DLD1 (cell line): ENCODE data around the gene PIGT.

ENCODE experiments used
- in situ Hi-C: cut with HindIII; loops from 2 replicates; pipeline ENCODE4 v1.10.0; 2017; ENCODE audit warnings: low sequenced_read_pairs

Gene PIGT

DNA sequence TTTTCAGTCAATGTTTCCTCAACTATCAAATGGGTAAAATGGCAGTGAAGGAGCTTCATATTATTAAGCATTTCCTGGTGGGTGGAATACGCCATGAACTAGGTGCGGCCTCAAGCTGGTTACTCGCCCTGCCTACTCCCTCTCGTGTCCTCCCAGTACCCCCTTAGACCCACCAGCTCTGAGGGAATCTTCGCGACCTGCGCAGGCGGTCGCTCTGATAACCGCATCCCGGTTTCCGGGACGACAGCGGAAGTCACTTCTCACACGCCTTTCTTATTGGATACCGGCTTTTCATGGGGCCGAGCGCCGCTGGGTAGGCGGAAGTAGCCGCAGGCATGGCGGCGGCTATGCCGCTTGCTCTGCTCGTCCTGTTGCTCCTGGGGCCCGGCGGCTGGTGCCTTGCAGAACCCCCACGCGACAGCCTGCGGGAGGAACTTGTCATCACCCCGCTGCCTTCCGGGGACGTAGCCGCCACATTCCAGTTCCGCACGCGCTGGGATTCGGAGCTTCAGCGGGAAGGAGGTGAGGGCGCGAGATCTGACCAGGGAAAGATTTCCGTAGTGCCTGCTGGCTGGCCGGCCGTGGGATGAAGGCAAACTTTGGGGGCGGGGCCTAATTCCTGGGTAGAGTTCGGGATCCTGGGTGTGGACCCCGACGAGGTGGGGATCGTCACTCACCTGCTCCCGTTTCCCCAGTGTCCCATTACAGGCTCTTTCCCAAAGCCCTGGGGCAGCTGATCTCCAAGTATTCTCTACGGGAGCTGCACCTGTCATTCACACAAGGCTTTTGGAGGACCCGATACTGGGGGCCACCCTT is at the start of gene PIGT:
Gene PIGT, plus strand, starts transcription at position 320 of the 816 bp plus-strand sequence. Its CDS starts 16 bp downstream, at position 336.
- in situ Hi-C loops: no loop called here

DNA sequence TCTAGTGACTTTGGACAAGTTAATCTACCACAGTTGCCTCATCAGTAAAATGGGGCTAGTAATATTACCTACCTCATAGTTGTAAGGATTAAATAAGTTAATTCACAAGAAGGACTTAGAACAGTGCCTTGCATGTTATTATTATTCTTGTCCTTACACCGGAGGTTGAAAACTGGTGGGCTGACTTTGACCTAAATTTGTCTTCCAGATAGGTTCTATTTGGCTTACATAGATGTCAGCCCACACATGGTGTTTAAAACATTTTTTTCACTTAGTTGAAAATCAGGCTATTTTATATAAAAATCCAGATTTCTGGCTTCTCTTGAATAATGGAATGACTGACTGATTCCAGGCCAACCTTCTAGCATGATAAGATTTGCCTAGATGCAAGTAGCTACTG is 49.7 kb upstream of the PIGT start:
- in situ Hi-C loops: no loop called here

GRCh38 chr20:45366631-45367030 is 49.3 kb upstream of the PIGT start:
- in situ Hi-C loops: no loop called here

- in situ Hi-C loops: no loop called here
Measured at GRCh38 chr20:45367126-45367525, 48.8 kb upstream of the PIGT start.

- in situ Hi-C loops: no loop called here
Measured at GRCh38 chr20:45368221-45368980, 47.5 kb upstream of the PIGT start.

DNA sequence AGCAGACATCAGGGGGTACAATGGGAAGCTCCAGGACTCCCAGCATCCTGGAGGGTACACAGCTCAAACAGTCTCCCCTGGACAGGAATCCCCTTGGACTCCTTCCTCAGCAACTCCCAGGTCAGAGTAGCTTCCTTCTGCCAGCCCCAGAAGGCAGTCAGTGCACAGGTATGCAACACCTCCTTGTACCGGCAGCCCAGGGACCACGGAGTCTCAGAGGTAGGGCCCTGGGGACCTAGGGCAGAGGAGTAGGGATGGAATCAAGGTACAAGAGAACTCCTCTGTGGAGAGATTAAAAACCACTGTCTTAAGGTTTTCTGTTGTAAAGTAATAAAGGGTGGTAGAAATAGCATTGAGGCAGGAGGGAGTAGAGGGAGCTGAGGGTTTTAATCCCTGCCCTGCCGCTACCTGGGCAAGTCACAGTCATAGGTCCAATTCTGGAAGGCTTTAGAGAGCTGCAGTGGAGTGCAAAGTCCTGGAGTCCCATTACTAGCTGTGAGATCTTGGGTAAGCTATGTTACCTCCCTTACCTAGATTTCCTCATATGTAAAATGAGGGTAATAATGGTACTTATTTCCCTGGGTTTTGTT is 45.3 kb upstream of the PIGT start:
- in situ Hi-C loops: no loop called here

GRCh38 chr20:45372241-45372640 is 43.7 kb upstream of the PIGT start:
- in situ Hi-C loops: no loop called here

GRCh38 chr20:45372646-45373352 is 43.1 kb upstream of the PIGT start:
- in situ Hi-C loops: no loop called here

GRCh38 chr20:45373353-45374100 is 42.4 kb upstream of the PIGT start:
- in situ Hi-C loops: no loop called here

GRCh38 chr20:45374101-45374467 is 41.9 kb upstream of the PIGT start:
- in situ Hi-C loops: no loop called here

DNA sequence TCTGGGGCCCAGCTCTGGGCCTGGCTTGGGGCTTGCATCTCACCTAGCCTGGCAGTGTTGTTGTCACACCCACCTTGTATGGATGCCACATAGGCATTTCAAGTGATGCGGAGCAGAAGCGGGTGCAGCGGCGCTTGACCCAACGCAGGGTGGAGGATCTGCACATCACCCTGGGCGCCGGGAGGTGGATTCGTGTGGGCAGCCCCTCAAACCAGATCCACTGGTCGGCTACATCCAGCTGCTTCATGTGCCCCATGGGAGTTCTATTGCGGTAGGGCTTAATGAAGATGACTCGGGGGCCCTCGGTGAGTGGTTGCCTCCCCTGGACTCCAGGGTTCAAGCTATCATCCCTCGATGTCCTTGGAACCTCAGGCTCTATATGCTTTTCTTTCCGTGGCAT is 41.0 kb upstream of the PIGT start:
- in situ Hi-C loops: no loop called here

GRCh38 chr20:45377269-45377668 is 38.7 kb upstream of the PIGT start:
- in situ Hi-C loops: no loop called here

DNA sequence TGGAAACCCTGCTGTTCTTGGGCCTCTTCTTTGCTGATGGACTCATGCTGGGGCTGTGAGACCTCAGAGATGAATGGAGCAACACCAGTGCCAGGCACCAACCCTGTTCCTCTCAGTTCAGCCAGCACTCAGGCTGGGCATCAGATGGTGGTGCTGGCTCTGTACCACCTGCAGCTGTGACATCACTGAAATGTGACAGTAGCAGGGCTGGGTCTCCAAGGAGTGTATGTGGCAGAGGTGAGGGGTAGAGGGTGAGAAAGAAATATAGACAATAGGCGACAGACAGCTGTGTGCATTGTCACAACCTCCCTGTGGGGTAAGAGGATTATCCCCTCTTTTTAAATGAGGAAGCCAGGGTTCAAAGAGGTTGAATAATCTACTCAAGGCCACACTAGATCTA is 37.8 kb upstream of the PIGT start, which contains the start of gene TP53TG5:
Gene TP53TG5, minus strand, starts transcription at position 135 of the 400 bp plus-strand sequence. Its CDS starts 89 bp downstream, at position 46.
- in situ Hi-C loops: no loop called here

DNA sequence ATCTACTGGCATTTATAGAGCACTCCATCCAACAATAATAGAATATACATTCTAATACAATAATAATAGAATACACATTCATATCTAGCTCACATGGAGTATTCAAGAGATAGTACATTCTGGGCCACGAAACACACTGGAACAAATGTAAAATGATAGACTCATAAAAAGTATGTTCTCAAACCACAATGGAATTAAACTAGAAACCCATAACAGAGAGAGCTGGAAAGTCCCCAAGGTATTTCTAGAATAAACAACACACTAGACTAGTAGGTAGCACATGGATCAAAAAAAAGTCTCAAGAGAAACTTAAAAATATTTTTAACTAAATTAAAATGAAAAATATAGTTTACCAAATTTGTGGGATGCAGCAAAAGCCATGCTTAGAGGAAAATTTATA is 28.7 kb upstream of the PIGT start:
- in situ Hi-C loops: no loop called here

- in situ Hi-C loops: no loop called here
Measured at GRCh38 chr20:45390931-45391330, 25.0 kb upstream of the PIGT start.

- in situ Hi-C loops: no loop called here
Measured at GRCh38 chr20:45391559-45391958, 24.4 kb upstream of the PIGT start.

- in situ Hi-C loops: no loop called here
Measured at GRCh38 chr20:45392733-45393132, 23.2 kb upstream of the PIGT start.

- in situ Hi-C loops: no loop called here
Measured at GRCh38 chr20:45394221-45395113, 21.5 kb upstream of the PIGT start.

GRCh38 chr20:45395114-45395415 is 20.9 kb upstream of the PIGT start:
- in situ Hi-C loops: no loop called here

DNA sequence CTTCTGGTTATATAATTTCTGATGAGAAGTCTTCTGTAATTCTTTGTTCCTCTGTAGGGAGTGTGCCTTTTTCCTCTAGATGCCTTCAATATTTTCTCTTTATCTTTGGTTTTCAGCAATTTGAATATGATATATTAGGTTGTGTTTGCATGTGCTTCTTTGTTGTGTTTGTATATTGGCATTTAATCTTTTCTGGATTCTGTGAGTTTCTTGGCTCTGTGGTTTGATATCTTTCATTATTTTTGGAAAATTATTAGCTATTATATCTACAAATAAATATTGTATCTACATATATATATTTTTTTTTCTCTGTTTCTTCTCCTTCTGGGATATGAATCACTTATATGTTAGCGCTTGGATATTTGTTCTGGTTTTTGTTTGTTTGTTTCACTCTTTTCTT is 16.9 kb upstream of the PIGT start:
- in situ Hi-C loops: no loop called here
